ENCODE data around the gene EME1.

The EME1 gene

DNA sequence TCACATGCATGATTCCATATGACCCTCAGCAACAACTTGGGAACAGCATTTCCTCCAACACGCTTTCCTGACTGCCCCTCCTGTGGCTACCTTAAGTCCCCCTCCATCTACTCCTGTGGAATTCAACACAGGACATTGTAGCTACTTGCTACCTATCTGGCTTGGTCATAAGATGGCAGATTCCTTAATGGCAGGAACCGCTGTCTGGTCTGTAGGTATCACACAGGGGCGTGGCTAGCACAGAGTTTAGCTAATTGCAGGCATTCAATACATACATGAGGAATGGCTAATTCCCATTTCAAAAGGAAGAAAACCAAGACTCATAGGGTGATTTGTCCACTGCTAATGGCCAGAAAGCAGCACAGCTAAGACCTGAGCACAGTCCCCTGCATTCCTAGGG lies 15.7 kb downstream of the EME1 start:
- Histone ChIP-seq H3K27ac (ENCODE audit: low read depth, low read length, poor library complexity, severe bottlenecking) (no peak overlapping the region), H3K4me1 (ENCODE audit: insufficient read depth, low read length, severe bottlenecking) (peaks cover 8% of the 10 kb centered on the region), H3K9ac (ENCODE audit: low read length) (no peak overlapping the region), H3K79me2 (ENCODE audit: insufficient read depth, low read length) (no peaks in the 10 kb centered on the region), H3K36me3 (ENCODE audit: insufficient read depth, low read length) (peaks cover 98% of the 10 kb centered on the region), H3K4me3 (ENCODE audit: low read depth, low read length, poor library complexity, severe bottlenecking) (no peak overlapping the region), H4K20me1 (ENCODE audit: insufficient read depth, low read length) (no peaks in the 10 kb centered on the region), H3K4me2 (ENCODE audit: low read length) (no peak overlapping the region), H3K9me3 (ENCODE audit: low read length) (no peaks in the 10 kb centered on the region), H2AFZ (ENCODE audit: low read length) (no peak overlapping the region), H3F3A (ENCODE audit: insufficient read depth, low read length) (no peaks in the 10 kb centered on the region), H3K27me3 (ENCODE audit: insufficient read depth, low read length) (no peaks in the 10 kb centered on the region), H3K9me2 (ENCODE audit: low read depth, low read length) (no peaks in the 10 kb centered on the region)
- TF ChIP-seq, protein P1, sequence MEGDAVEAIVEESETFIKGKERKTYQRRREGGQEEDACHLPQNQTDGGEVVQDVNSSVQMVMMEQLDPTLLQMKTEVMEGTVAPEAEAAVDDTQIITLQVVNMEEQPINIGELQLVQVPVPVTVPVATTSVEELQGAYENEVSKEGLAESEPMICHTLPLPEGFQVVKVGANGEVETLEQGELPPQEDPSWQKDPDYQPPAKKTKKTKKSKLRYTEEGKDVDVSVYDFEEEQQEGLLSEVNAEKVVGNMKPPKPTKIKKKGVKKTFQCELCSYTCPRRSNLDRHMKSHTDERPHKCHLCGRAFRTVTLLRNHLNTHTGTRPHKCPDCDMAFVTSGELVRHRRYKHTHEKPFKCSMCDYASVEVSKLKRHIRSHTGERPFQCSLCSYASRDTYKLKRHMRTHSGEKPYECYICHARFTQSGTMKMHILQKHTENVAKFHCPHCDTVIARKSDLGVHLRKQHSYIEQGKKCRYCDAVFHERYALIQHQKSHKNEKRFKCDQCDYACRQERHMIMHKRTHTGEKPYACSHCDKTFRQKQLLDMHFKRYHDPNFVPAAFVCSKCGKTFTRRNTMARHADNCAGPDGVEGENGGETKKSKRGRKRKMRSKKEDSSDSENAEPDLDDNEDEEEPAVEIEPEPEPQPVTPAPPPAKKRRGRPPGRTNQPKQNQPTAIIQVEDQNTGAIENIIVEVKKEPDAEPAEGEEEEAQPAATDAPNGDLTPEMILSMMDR (IDR thresholded peaks at IDR 0.05; ENCODE audit: low read length): no peak
- TF ChIP-seq EZH2 (IDR thresholded peaks at IDR 0.05; ENCODE audit: borderline replicate concordance, low read length): no peak

GRCh38 chr17:50389534-50389933 lies 16.5 kb downstream of the EME1 start:
- Histone ChIP-seq H3F3A (ENCODE audit: insufficient read depth, low read length) (no peaks in the 10 kb centered on the region), H3K36me3 (ENCODE audit: insufficient read depth, low read length) (peaks cover 99% of the 10 kb centered on the region), H3K4me1 (ENCODE audit: insufficient read depth, low read length, severe bottlenecking) (peaks cover 8% of the 10 kb centered on the region), H3K9me2 (ENCODE audit: low read depth, low read length) (no peaks in the 10 kb centered on the region), H3K4me3 (ENCODE audit: low read depth, low read length, poor library complexity, severe bottlenecking) (no peak overlapping the region), H2AFZ (ENCODE audit: low read length) (no peak overlapping the region), H3K79me2 (ENCODE audit: insufficient read depth, low read length) (no peaks in the 10 kb centered on the region), H4K20me1 (ENCODE audit: insufficient read depth, low read length) (no peaks in the 10 kb centered on the region), H3K4me2 (ENCODE audit: low read length) (no peak overlapping the region), H3K27ac (ENCODE audit: low read depth, low read length, poor library complexity, severe bottlenecking) (no peak overlapping the region), H3K27me3 (ENCODE audit: insufficient read depth, low read length) (no peaks in the 10 kb centered on the region), H3K9me3 (ENCODE audit: low read length) (no peaks in the 10 kb centered on the region), H3K9ac (ENCODE audit: low read length) (no peak overlapping the region)
- TF ChIP-seq, protein P1 (IDR thresholded peaks at IDR 0.05; ENCODE audit: low read length): no peak
- TF ChIP-seq EZH2 (IDR thresholded peaks at IDR 0.05; ENCODE audit: borderline replicate concordance, low read length): no peak

DNA sequence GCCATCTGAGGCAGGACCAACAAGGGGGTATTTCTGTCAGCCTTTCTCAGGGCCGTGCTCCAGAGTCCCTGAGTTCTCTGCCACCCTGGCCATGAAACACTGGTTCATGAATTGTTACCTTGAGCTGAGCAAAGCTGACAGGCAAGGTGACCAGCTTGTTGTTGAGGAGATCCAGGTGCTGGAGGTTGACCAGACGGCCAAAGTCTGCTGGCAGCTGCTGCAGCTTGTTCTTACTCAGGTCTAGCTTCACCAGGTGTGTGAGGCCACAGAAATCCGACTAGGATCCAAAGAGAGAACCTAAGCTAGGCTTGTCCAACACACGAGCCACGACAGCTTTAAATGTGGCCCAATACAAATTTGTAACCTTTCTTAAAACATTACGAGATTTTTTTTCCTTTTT lies 19.6 kb downstream of the EME1 start:
- Histone ChIP-seq H3K9me2 (ENCODE audit: low read depth, low read length) (no peaks in the 10 kb centered on the region), H2AFZ (ENCODE audit: low read length) (no peak overlapping the region), H3K4me2 (ENCODE audit: low read length) (no peak overlapping the region), H3F3A (ENCODE audit: insufficient read depth, low read length) (no peaks in the 10 kb centered on the region), H4K20me1 (ENCODE audit: insufficient read depth, low read length) (no peaks in the 10 kb centered on the region), H3K27me3 (ENCODE audit: insufficient read depth, low read length) (no peaks in the 10 kb centered on the region), H3K36me3 (ENCODE audit: insufficient read depth, low read length) (peaks cover 75% of the 10 kb centered on the region), H3K4me1 (ENCODE audit: insufficient read depth, low read length, severe bottlenecking) (peaks cover 30% of the 10 kb centered on the region), H3K9ac (ENCODE audit: low read length) (no peak overlapping the region), H3K4me3 (ENCODE audit: low read depth, low read length, poor library complexity, severe bottlenecking) (no peak overlapping the region), H3K9me3 (ENCODE audit: low read length) (no peaks in the 10 kb centered on the region), H3K79me2 (ENCODE audit: insufficient read depth, low read length) (peaks cover 19% of the 10 kb centered on the region), H3K27ac (ENCODE audit: low read depth, low read length, poor library complexity, severe bottlenecking) (no peak overlapping the region)
- no peak for TF ChIP-seq EZH2 (IDR thresholded peaks at IDR 0.05; ENCODE audit: borderline replicate concordance, low read length)
- TF ChIP-seq, protein P1 (IDR thresholded peaks at IDR 0.05; ENCODE audit: low read length): no peak

All from OCI-LY1 (cell line).